Activated CD4-positive, alpha-beta T cell treated with anti-CD3 and anti-CD28 coated beads, Interleukin-2, amount 50 U/mL, for 48 hours (primary cell): ENCODE results near the gene HJURP.

Source experiments
- DNase-seq, 2 experiments: peaks; one replicate each; pipeline ENCODE4 v3.0.0-alpha.2; 2020

The HJURP gene

GRCh38 chr2:233791151-233791882 lies 63.0 kb downstream of the HJURP start:
- DNase-seq: no peak

- no peak for DNase-seq
These were observed 64.8 kb downstream of the HJURP start for GRCh38 chr2:233789554-233789953.
